ENCODE data around the gene DPM2.

The DPM2 gene

GRCh38 chr9:127899128-127899943 is 38.3 kb downstream of the DPM2 start, which contains the start of gene ST6GALNAC6:
TSS of gene ST6GALNAC6 (minus strand) at chr9:127899603. CDS start at chr9:127897981, 1,622 bp downstream.
- DNase-seq (ENCODE audit: low read depth in 2 of 2), result peak; percentile 50 to 79

GRCh38 chr9:127898433-127899127 is 39.1 kb downstream of the DPM2 start:
- DNase-seq (ENCODE audit: low read depth in 2 of 2), result no peak

GRCh38 chr9:127897193-127897692 is 40.4 kb downstream of the DPM2 start:
- no peak for DNase-seq (ENCODE audit: low read depth in 2 of 2)

- no peak for DNase-seq (ENCODE audit: low read depth in 2 of 2)
Observed at GRCh38 chr9:127896395-127897192, 41.1 kb downstream of the DPM2 start.

GRCh38 chr9:127895811-127896210 is 41.8 kb downstream of the DPM2 start:
- DNase-seq (ENCODE audit: low read depth in 2 of 2), result no peak

- no peak for DNase-seq (ENCODE audit: low read depth in 2 of 2)
Observed at GRCh38 chr9:127893392-127893791, 44.3 kb downstream of the DPM2 start.

- DNase-seq (ENCODE audit: low read depth in 2 of 2), result no peak
Observed at GRCh38 chr9:127892831-127893230, 44.8 kb downstream of the DPM2 start.

- DNase-seq (ENCODE audit: low read depth in 2 of 2), result no peak
Observed at GRCh38 chr9:127890053-127890452, 47.6 kb downstream of the DPM2 start.

GRCh38 chr9:127887792-127888191 is 49.9 kb downstream of the DPM2 start:
- no peak for DNase-seq (ENCODE audit: low read depth in 2 of 2)

GRCh38 chr9:127886401-127886972 is 51.2 kb downstream of the DPM2 start:
- DNase-seq (ENCODE audit: low read depth in 2 of 2), result no peak

- no peak for DNase-seq (ENCODE audit: low read depth in 2 of 2)
Observed at GRCh38 chr9:127885508-127886281, 52.0 kb downstream of the DPM2 start.

Data from stimulated activated CD4-positive, alpha-beta T cell treated with anti-CD3 and anti-CD28 coated beads, Interleukin-1b, Interleukin-23, amount 100 ng/mL, for 4 hours (primary cell).